Heart right ventricle (tissue), 16 donors: Measurements from ENCODE around the gene ZNRF1. TPM values are rescaled to one million over a fixed set of nuclear protein-coding genes. Genes with fewer than 3 reads are reported as not detected.

Experiments used
- ATAC-seq, 8 donors: fragments of 200-7000 bp; cut with Tn5 transposase; one replicate each; pipeline ENCODE4 v1.9.1; 2020; ENCODE audit warnings: mild to moderate bottlenecking in 8 of 8, moderate library complexity in 8 of 8, moderate number of reproducible peaks in 1 of 8
- DNase-seq, 2 donors: peaks; one replicate each; pipeline ENCODE4 v3.0.0-alpha.2; 2020
- H3K27ac ChIP-seq, 10 donors: fragments of 200-600 bp; sonication (generic) in 2 of 10; one replicate each; pipeline versions ENCODE4 v1.5.0 to v1.8.0; 2020 to 2022; ENCODE audit warnings: mild to moderate bottlenecking in 3 of 10
- H3K27me3 ChIP-seq, 7 donors: fragments of 200-600 bp; one replicate each; pipeline ENCODE4 v1.8.0; 2021 to 2022; ENCODE audit warnings: mild to moderate bottlenecking in 2 of 7
- H3K36me3 ChIP-seq, 9 donors: fragments of 200-600 bp; sonication (generic) in 1 of 9; one replicate each; pipeline versions ENCODE4 v1.5.0 to v1.8.0; 2020 to 2022; ENCODE audit warnings: mild to moderate bottlenecking in 2 of 9
- H3K4me1 ChIP-seq, 9 donors: fragments of 200-600 bp; sonication (generic) in 1 of 9; one replicate each; pipeline versions ENCODE4 v1.5.0 to v1.8.0; 2020 to 2022; ENCODE audit warnings: mild to moderate bottlenecking in 4 of 9
- H3K4me3 ChIP-seq, 10 donors: fragments of 200-600 bp; sonication (generic) in 2 of 10; one replicate each; pipeline versions ENCODE4 v1.5.0 to v1.8.0; 2020 to 2022; ENCODE audit warnings: mild to moderate bottlenecking in 7 of 10, moderate library complexity in 2 of 10
- H3K9me3 ChIP-seq, 11 donors: fragments of 200-600 bp in 10 of 11; sonication (generic) in 2 of 11; one replicate each; pipeline versions ENCODE4 v1.5.0 to v1.8.0; 2013 to 2022; ENCODE audit warnings: mild to moderate bottlenecking in 2 of 11, control low read depth in 1 of 11, moderate library complexity in 1 of 11
- CTCF ChIP-seq, 9 donors: fragments of 200-600 bp; sonication (generic) in 2 of 9; IDR thresholded peaks; one replicate each; pipeline versions ENCODE4 v1.5.0 to v1.8.0; 2021 to 2022; ENCODE audit warnings: antibody characterized with exemption in 9 of 9, mild to moderate bottlenecking in 5 of 9, moderate library complexity in 1 of 9
- whole genome bisulfite sequencing, 2 donors: extraction: QIAGEN DNeasy Blood & Tissue Kit; methylation state at CpG; one replicate each; pipeline ENCODE4 v1.1.7; 2013; ENCODE audit warnings: inconsistent platforms in 1 of 2; 5-methylcytosine and 5-hydroxymethylcytosine counted together
- intact Hi-C, 10 donors: fragments of 100-400 bp; cut with DNase I; formaldehyde crosslinking; loops; one replicate each; pipeline versions ENCODE4 v1.11.1 to v1.14.2; 2022
- polyA plus RNA-seq, 2 donors: library from polyadenylated mRNA; stranded (reverse); fragments of 200-250 nt; gene quantifications; one replicate each; pipeline ENCODE4 v1.2.3, GENCODE V29; 2013
- total RNA-seq, 10 donors: library from RNA; stranded (reverse); fragmentation: NEBNext Ultra II Directional in 3 of 10; extraction: Animal tissue kit (Norgen Biotek cat#: 25700) in 3 of 10; gene quantifications; one replicate each; pipeline versions ENCODE4 v1.2.1 to v1.2.4, GENCODE V29; 2021 to 2023
- donor health status: Arrhythmogenic right ventricular cardiomyopathy.
- donor health status: ischemic (EF 13 %, LVEDD 7.1; RV severe dilation, severe dysfunction).
- donor health status: healthy with polysubstance abuse.
- donor health status: DM: no; HTN: yes; CAD: no.
- donor health status: DM: no; HTN: no; CAD: no.
- donor health status: ischemic (EF 25% LVEDD 6.9; RV normal size, moderate dysfunction).
- donor health status: ischemic (EF 25% LVEDD 5.7; RV mildly dilated, moderate dysfunction).
- donor health status: healthy.
- donor health status: DM: yes; HTN: yes; CAD: no.
- donor health status: Ischemic cardiomyopathy.
- donor health status: ischemic (EF 35%, LVEDD 5.7; RV mildly dilated, moderate dysfunction).
- donor health status: nonischemic (EF 11% LVEDD 7.7; RV severe dilation, severe dysfunction).
- donor health status: DM: yes; HTN: yes; CAD: no.
- donor health status: PGD.
- donor health status: ischemic (EF 29% LVEDD 5.4; RV normal size, mild dysfunction).
- donor health status: nonischemic (EF 23%, LVEDD 6.1; RV moderate dilation, normal function).

ZNRF1 gene
- total and polyA plus RNA-seq, 12 donors, result 13.1 to 30.8 (median 20.8) TPM

GRCh38 chr16:75100603-75100990, 101.8 kb downstream of the ZNRF1 start:
- intact Hi-C loops, result loop anchor here in 1 of 10 donors (10.0 kb wide), 1 partner anchor 46 kb away; no protein-coding TSS in a partner anchor
- Histone ChIP-seq H3K27me3 (no peaks in the 10 kb centered on the region), H3K27ac (peak overlapping the region in 7 of 10 donors; percentile 74 to 89 (median 79)), H3K4me3 (no peak overlapping the region), H3K4me1 (peaks cover 26 to 62% (median 44%) of the 10 kb centered on the region in 9 donors), H3K36me3 (peaks cover 0 to 13% (median 0%) of the 10 kb centered on the region in 9 donors), H3K9me3 (no peaks in the 10 kb centered on the region)
- TF ChIP-seq CTCF (IDR thresholded peaks at IDR 0.05), result no peak
- 80 to 88% methylated on average over 3 of the region's 3 CpGs for WGBS, 2 donors
- no peak for ATAC-seq
- DNase-seq, result no peak

GRCh38 chr16:75101635-75102034, 102.8 kb downstream of the ZNRF1 start:
- no peak overlapping the region for H3K27ac ChIP-seq
- intact Hi-C loops, result loop anchor here in 1 of 10 donors (10.0 kb wide), 1 partner anchor 47 kb away; no protein-coding TSS in a partner anchor
- DNase-seq, result no peak
- ATAC-seq, result no peak
- H3K36me3 ChIP-seq, result peaks cover 0 to 12% (median 0%) of the 10 kb centered on the region in 9 donors
- no peaks in the 10 kb centered on the region for H3K27me3 ChIP-seq
- no peak overlapping the region for H3K4me3 ChIP-seq
- 96 to 97% methylated on average over 3 of the region's 3 CpGs for WGBS, 2 donors
- TF ChIP-seq CTCF (IDR thresholded peaks at IDR 0.05), result no peak
- no peaks in the 10 kb centered on the region for H3K9me3 ChIP-seq
- peaks cover 29 to 71% (median 55%) of the 10 kb centered on the region in 9 donors for H3K4me1 ChIP-seq

- H3K9me3 ChIP-seq, result no peaks in the 10 kb centered on the region
- TF ChIP-seq CTCF (IDR thresholded peaks at IDR 0.05), result no peak
- intact Hi-C loops, result loop anchor here in 1 of 10 donors (10.0 kb wide), 1 partner anchor 48 kb away; no protein-coding TSS in a partner anchor
Measured at GRCh38 chr16:75102595-75102994, 103.8 kb downstream of the ZNRF1 start.

GRCh38 chr16:75103994-75104393, 105.2 kb downstream of the ZNRF1 start:
- no peak overlapping the region for H3K4me3 ChIP-seq
- H3K27ac ChIP-seq, result no peak overlapping the region
- no peaks in the 10 kb centered on the region for H3K27me3 ChIP-seq
- TF ChIP-seq CTCF (IDR thresholded peaks at IDR 0.05), result no peak
- WGBS, 2 donors, result 95 to 96% methylated on average over 5 of the region's 5 CpGs
- DNase-seq, result no peak
- no peaks in the 10 kb centered on the region for H3K9me3 ChIP-seq
- intact Hi-C loops, result loop anchor here in 1 of 10 donors (10.0 kb wide), 1 partner anchor 49 kb away; no protein-coding TSS in a partner anchor
- ATAC-seq, result no peak
- H3K36me3 ChIP-seq, result peaks cover 0 to 15% (median 0%) of the 10 kb centered on the region in 9 donors
- peaks cover 23 to 68% (median 62%) of the 10 kb centered on the region in 9 donors for H3K4me1 ChIP-seq

More at GRCh38 chr16:75102595-75102994, 103.8 kb downstream of the ZNRF1 start:
- Histone ChIP-seq H3K27me3 (no peaks in the 10 kb centered on the region), H3K36me3 (peaks cover 0 to 15% (median 0%) of the 10 kb centered on the region in 9 donors), H3K4me1 (peaks cover 29 to 69% (median 61%) of the 10 kb centered on the region in 9 donors), H3K4me3 (no peak overlapping the region), H3K27ac (no peak overlapping the region)
- ATAC-seq (no peak), DNase-seq (no peak)
- 97% methylated on average over 9 of the region's 9 CpGs for WGBS, 2 donors
